Breast epithelium (tissue), 3 donors: ENCODE measurements around the gene GOLGA6A.
"Not testable (repeated sequence)": the region's sequence is repeated elsewhere in the genome, so short reads cannot be mapped to it uniquely, and the experiment has no call there.

ENCODE experiments used
- POLR2A ChIP-seq: fragments of 450-650 bp; IDR thresholded peaks from one replicate; pipeline ENCODE4 v1.6.1; 2016; ENCODE audit warnings: antibody characterized with exemption, mild to moderate bottlenecking, moderate library complexity
- POLR2AphosphoS5 ChIP-seq, 3 donors: sonication (generic); formaldehyde crosslinking; IDR thresholded peaks; one replicate each; pipeline ENCODE4 v1.6.1; 2017; ENCODE audit warnings: antibody characterized with exemption in 3 of 3
- TF ChIP-seq, protein P1 (sequence below), 3 donors: fragments of 450-650 bp; IDR thresholded peaks; one replicate each; pipeline ENCODE4 v1.5.1; 2016 to 2017; ENCODE audit warnings: antibody characterized with exemption in 3 of 3, mild to moderate bottlenecking in 3 of 3, moderate library complexity in 3 of 3

GRCh38 chr15:74064183-74064582 lies 18.2 kb downstream of the GOLGA6A start:
- TF ChIP-seq, protein P1, sequence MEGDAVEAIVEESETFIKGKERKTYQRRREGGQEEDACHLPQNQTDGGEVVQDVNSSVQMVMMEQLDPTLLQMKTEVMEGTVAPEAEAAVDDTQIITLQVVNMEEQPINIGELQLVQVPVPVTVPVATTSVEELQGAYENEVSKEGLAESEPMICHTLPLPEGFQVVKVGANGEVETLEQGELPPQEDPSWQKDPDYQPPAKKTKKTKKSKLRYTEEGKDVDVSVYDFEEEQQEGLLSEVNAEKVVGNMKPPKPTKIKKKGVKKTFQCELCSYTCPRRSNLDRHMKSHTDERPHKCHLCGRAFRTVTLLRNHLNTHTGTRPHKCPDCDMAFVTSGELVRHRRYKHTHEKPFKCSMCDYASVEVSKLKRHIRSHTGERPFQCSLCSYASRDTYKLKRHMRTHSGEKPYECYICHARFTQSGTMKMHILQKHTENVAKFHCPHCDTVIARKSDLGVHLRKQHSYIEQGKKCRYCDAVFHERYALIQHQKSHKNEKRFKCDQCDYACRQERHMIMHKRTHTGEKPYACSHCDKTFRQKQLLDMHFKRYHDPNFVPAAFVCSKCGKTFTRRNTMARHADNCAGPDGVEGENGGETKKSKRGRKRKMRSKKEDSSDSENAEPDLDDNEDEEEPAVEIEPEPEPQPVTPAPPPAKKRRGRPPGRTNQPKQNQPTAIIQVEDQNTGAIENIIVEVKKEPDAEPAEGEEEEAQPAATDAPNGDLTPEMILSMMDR (IDR thresholded peaks at IDR 0.05) = not testable (repeated sequence)
- not testable (repeated sequence) for TF ChIP-seq POLR2AphosphoS5 (IDR thresholded peaks at IDR 0.05); POLR2A
